ENCODE results near the gene ING1. TPM values are rescaled to one million over a fixed set of nuclear protein-coding genes. Genes with fewer than 3 reads are reported as not detected.

Gene ING1
- total and polyA plus RNA-seq, 10 donors, result 10.5 to 32.4 (median 21.1) TPM

GRCh38 chr13:110756219-110756631 lies 42.7 kb downstream of the ING1 start:
- no peak overlapping the region for H3K27ac ChIP-seq
- no peak for DNase-seq
- no peaks in the 10 kb centered on the region for H3K36me3 ChIP-seq
- H3K27me3 ChIP-seq (replicated peaks in 1 of 7), result peaks cover 0 to 4% (median 0%) of the 10 kb centered on the region in 7 donors
- H3K4me3 ChIP-seq, result no peak overlapping the region
- H3K4me1 ChIP-seq, result no peaks in the 10 kb centered on the region
- intact Hi-C loops (cut with DNase I; ENCODE audit: low total_unique reads), result no loop called here
- peaks cover 0 to 6% (median 0%) of the 10 kb centered on the region in 8 donors for H3K9me3 ChIP-seq
- 67 to 79% (median 74%) methylated on average over 3 of the region's 3 CpGs for WGBS, 5 donors
- no peak for TF ChIP-seq POLR2AphosphoS5 (IDR thresholded peaks at IDR 0.05)
- TF ChIP-seq CTCF (IDR thresholded peaks at IDR 0.05 in 8 of 11, conservative IDR thresholded peaks at IDR 0.05 in 3 of 11), result no peak
- no peak for TF ChIP-seq POLR2A (IDR thresholded peaks at IDR 0.05)

- Histone ChIP-seq H3K27me3 (replicated peaks in 1 of 7) (peaks cover 0 to 4% (median 0%) of the 10 kb centered on the region in 7 donors), H3K36me3 (no peaks in the 10 kb centered on the region), H3K9me3 (no peaks in the 10 kb centered on the region), H3K27ac (no peak overlapping the region), H3K4me1 (no peaks in the 10 kb centered on the region), H3K4me3 (no peak overlapping the region)
- 89 to 95% (median 91%) methylated on average over 14 of the region's 14 CpGs for WGBS, 5 donors
- no peak for DNase-seq
- no peak for TF ChIP-seq POLR2A (IDR thresholded peaks at IDR 0.05)
- no peak for TF ChIP-seq POLR2AphosphoS5 (IDR thresholded peaks at IDR 0.05)
- no peak for TF ChIP-seq CTCF (IDR thresholded peaks at IDR 0.05 in 8 of 11, conservative IDR thresholded peaks at IDR 0.05 in 3 of 11)
- intact Hi-C loops (cut with DNase I; ENCODE audit: low total_unique reads), result no loop called here
Measured at GRCh38 chr13:110757296-110757695, 43.8 kb downstream of the ING1 start.

GRCh38 chr13:110758195-110758805 lies 44.8 kb downstream of the ING1 start:
- Histone ChIP-seq H3K27ac (no peak overlapping the region), H3K9me3 (no peaks in the 10 kb centered on the region), H3K4me1 (no peaks in the 10 kb centered on the region), H3K4me3 (no peak overlapping the region), H3K27me3 (replicated peaks in 1 of 7) (peaks cover 0 to 4% (median 0%) of the 10 kb centered on the region in 7 donors), H3K36me3 (no peaks in the 10 kb centered on the region)
- no peak for DNase-seq
- TF ChIP-seq POLR2A (IDR thresholded peaks at IDR 0.05) (no peak), POLR2AphosphoS5 (IDR thresholded peaks at IDR 0.05) (no peak), CTCF (IDR thresholded peaks at IDR 0.05 in 8 of 11, conservative IDR thresholded peaks at IDR 0.05 in 3 of 11) (no peak)
- intact Hi-C loops (cut with DNase I; ENCODE audit: low total_unique reads), result no loop called here
- 76 to 87% (median 78%) methylated on average over 4 of the region's 4 CpGs for WGBS, 5 donors

GRCh38 chr13:110759710-110760109 lies 46.2 kb downstream of the ING1 start:
- no peak for DNase-seq
- no peak overlapping the region for H3K4me3 ChIP-seq
- H3K4me1 ChIP-seq, result no peaks in the 10 kb centered on the region
- intact Hi-C loops (cut with DNase I; ENCODE audit: low total_unique reads), result no loop called here
- WGBS, 5 donors, result 84 to 93% (median 91%) methylated on average over 4 of the region's 4 CpGs
- no peaks in the 10 kb centered on the region for H3K9me3 ChIP-seq
- TF ChIP-seq CTCF (IDR thresholded peaks at IDR 0.05 in 8 of 11, conservative IDR thresholded peaks at IDR 0.05 in 3 of 11) (no peak), POLR2A (IDR thresholded peaks at IDR 0.05) (no peak), POLR2AphosphoS5 (IDR thresholded peaks at IDR 0.05) (no peak)
- peaks cover 0 to 4% (median 0%) of the 10 kb centered on the region in 7 donors for H3K27me3 ChIP-seq (replicated peaks in 1 of 7)
- H3K36me3 ChIP-seq, result no peaks in the 10 kb centered on the region
- no peak overlapping the region for H3K27ac ChIP-seq

Measured in spleen (tissue), 11 donors.